ENCODE measurements around the gene CPAMD8. TPM values are rescaled to one million over a fixed set of nuclear protein-coding genes. Genes with fewer than 3 reads are reported as not detected.

The CPAMD8 gene
- total RNA-seq, 5 donors from 2014 or later (not counting 1 experiment from before 2014, with no cell fraction given): 2.1 to 6.2 (median 2.9) TPM

- peaks cover 9 to 29% of the 10 kb centered on the region in 2 donors for H3K36me3 ChIP-seq (ENCODE audit: control insufficient read depth in 2 of 2, extremely low read depth in 1 of 2, insufficient read depth in 1 of 2, low read length in 1 of 2)
- H3K36me3 Mint-ChIP-seq: peaks cover 37% of the 10 kb centered on the region
Observed at GRCh38 chr19:17060802-17061201, 34.2 kb upstream of the CPAMD8 start.

DNA sequence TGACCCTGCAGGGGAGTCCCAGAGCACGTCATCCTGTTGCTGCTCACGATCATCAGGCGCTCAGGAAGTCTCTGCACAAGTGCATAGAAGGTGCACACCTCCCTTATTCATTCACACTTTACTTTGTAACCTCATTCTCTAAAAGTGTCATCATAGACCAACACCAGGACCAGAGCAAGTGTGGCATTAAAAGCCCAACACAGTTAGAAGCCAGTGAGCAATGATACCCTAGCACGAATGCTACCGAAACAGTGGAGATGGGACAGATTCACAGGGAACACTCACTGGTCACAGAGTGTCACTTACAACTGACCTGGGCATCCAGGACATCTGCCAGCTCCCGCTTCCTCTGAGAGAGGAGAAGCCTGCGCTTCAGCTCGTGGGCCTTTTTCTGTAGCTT is 31.6 kb upstream of the CPAMD8 start:
- no peaks in the 10 kb centered on the region for H3K9me3 ChIP-seq
- WGBS (ENCODE audit: insufficient coverage): 90% methylated on average over 5 of the region's 8 CpGs
- POLR2A ChIA-PET: no interaction called here

More at GRCh38 chr19:17060802-17061201, 34.2 kb upstream of the CPAMD8 start:
- Histone ChIP-seq H3K27ac (ENCODE audit: low read length) (no peak overlapping the region), H3K4me3 (ENCODE audit: control insufficient read depth in 1 of 2, extremely low read depth in 1 of 2, low read length in 1 of 2) (no peak overlapping the region), H3K4me1 (ENCODE audit: control insufficient read depth in 1 of 2, extremely low read depth in 1 of 2, insufficient read depth in 2 of 2, low read length in 2 of 2) (peaks cover 3 to 10% of the 10 kb centered on the region in 2 experiments), H3K27me3 (replicated peaks in 1 of 2; ENCODE audit: control insufficient read depth in 2 of 2, extremely low read depth in 1 of 2, insufficient read depth in 2 of 2, low read length in 1 of 2) (no peaks in the 10 kb centered on the region), H3K9me3 (no peaks in the 10 kb centered on the region)
- H3K27ac Mint-ChIP-seq: no peak overlapping the region
- H3K4me3 Mint-ChIP-seq: no peak overlapping the region
- ChIA-PET CTCF (interaction anchor here in 1 of 2 donors (0.6 kb wide), 2 partner anchors 100 to 132 kb away, joined by 3 read pairs; no protein-coding TSS in a partner anchor), POLR2A (no interaction called here)
- ATAC-seq (replicated peaks in 1 of 4) (no peak), DNase-seq (no peak)
- H3K27me3 Mint-ChIP-seq: no peaks in the 10 kb centered on the region
- no peaks in the 10 kb centered on the region for H3K9me3 Mint-ChIP-seq
- 100% methylated on average over 1 of the region's 3 CpGs for WGBS (ENCODE audit: insufficient coverage)
- H3K4me1 Mint-ChIP-seq: peaks cover 15 to 29% (median 21%) of the 10 kb centered on the region in 3 donors

DNA sequence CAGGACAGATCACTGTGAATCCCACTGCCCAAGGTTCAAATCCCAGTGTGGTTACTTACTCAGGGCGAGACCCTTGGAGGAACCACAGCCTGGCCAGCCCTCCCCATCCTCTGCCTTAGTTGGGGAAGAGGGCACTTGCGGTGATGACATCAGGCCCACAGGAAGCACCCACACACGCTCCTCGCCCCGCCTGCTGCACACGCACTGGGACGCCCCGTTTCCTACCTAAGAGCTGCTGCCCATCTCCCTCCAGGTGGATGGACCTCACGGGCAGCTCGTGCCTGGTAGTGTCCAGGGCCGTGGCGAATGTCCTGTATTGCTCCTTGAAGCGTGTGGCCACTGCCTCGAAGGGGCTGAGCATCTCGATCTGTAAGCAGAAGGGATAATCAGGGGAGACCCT is 29.0 kb upstream of the CPAMD8 start:
- ChIA-PET CTCF (no interaction called here), POLR2A (no interaction called here)
- Histone ChIP-seq H3K9me3 (no peaks in the 10 kb centered on the region), H3K36me3 (ENCODE audit: control insufficient read depth in 2 of 2, extremely low read depth in 1 of 2, insufficient read depth in 1 of 2, low read length in 1 of 2) (peaks cover 14 to 61% of the 10 kb centered on the region in 2 donors), H3K27me3 (replicated peaks in 1 of 2; ENCODE audit: control insufficient read depth in 2 of 2, extremely low read depth in 1 of 2, insufficient read depth in 2 of 2, low read length in 1 of 2) (no peaks in the 10 kb centered on the region), H3K27ac (ENCODE audit: low read length) (no peak overlapping the region), H3K4me1 (ENCODE audit: control insufficient read depth in 1 of 2, extremely low read depth in 1 of 2, insufficient read depth in 2 of 2, low read length in 2 of 2) (no peaks in the 10 kb centered on the region), H3K4me3 (ENCODE audit: control insufficient read depth in 1 of 2, extremely low read depth in 1 of 2, low read length in 1 of 2) (no peak overlapping the region)
- DNase-seq: no peak
- ATAC-seq (replicated peaks in 1 of 4): no peak
- no peak overlapping the region for H3K27ac Mint-ChIP-seq
- no peak overlapping the region for H3K4me3 Mint-ChIP-seq
- H3K4me1 Mint-ChIP-seq: no peaks in the 10 kb centered on the region
- H3K27me3 Mint-ChIP-seq: no peaks in the 10 kb centered on the region
- no peaks in the 10 kb centered on the region for H3K9me3 Mint-ChIP-seq
- H3K36me3 Mint-ChIP-seq: peaks cover 42% of the 10 kb centered on the region
- 96% methylated on average over 13 of the region's 15 CpGs for whole genome bisulfite sequencing (ENCODE audit: insufficient coverage)

More for the DNA sequence above, 31.6 kb upstream of the CPAMD8 start:
- H3K4me1 Mint-ChIP-seq: peaks cover 0 to 5% (median 0%) of the 10 kb centered on the region in 3 donors
- Histone ChIP-seq H3K27ac (ENCODE audit: low read length) (no peak overlapping the region), H3K4me1 (ENCODE audit: control insufficient read depth in 1 of 2, extremely low read depth in 1 of 2, insufficient read depth in 2 of 2, low read length in 2 of 2) (no peaks in the 10 kb centered on the region), H3K27me3 (replicated peaks in 1 of 2; ENCODE audit: control insufficient read depth in 2 of 2, extremely low read depth in 1 of 2, insufficient read depth in 2 of 2, low read length in 1 of 2) (no peaks in the 10 kb centered on the region), H3K36me3 (ENCODE audit: control insufficient read depth in 2 of 2, extremely low read depth in 1 of 2, insufficient read depth in 1 of 2, low read length in 1 of 2) (peaks cover 12 to 42% of the 10 kb centered on the region in 2 donors), H3K4me3 (ENCODE audit: control insufficient read depth in 1 of 2, extremely low read depth in 1 of 2, low read length in 1 of 2) (no peak overlapping the region)
- no peaks in the 10 kb centered on the region for H3K27me3 Mint-ChIP-seq
- H3K27ac Mint-ChIP-seq: no peak overlapping the region
- CTCF ChIA-PET: no interaction called here
- no peak for DNase-seq
- no peaks in the 10 kb centered on the region for H3K9me3 Mint-ChIP-seq
- no peak overlapping the region for H3K4me3 Mint-ChIP-seq
- H3K36me3 Mint-ChIP-seq: peaks cover 34% of the 10 kb centered on the region
- no peak for ATAC-seq (replicated peaks in 1 of 4)

GRCh38 chr19:17054746-17055145 is 28.1 kb upstream of the CPAMD8 start:
- Mint-ChIP-seq H3K27me3 (no peaks in the 10 kb centered on the region), H3K4me1 (no peaks in the 10 kb centered on the region), H3K9me3 (no peaks in the 10 kb centered on the region), H3K4me3 (no peak overlapping the region), H3K36me3 (peaks cover 45% of the 10 kb centered on the region), H3K27ac (no peak overlapping the region)
- CTCF ChIA-PET: interaction anchor here in 1 of 2 donors (0.9 kb wide), 1 partner anchor 283 kb away, joined by 3 read pairs; no protein-coding TSS in a partner anchor
- POLR2A ChIA-PET: no interaction called here
- Histone ChIP-seq H3K4me1 (ENCODE audit: control insufficient read depth in 1 of 2, extremely low read depth in 1 of 2, insufficient read depth in 2 of 2, low read length in 2 of 2) (no peaks in the 10 kb centered on the region), H3K36me3 (ENCODE audit: control insufficient read depth in 2 of 2, extremely low read depth in 1 of 2, insufficient read depth in 1 of 2, low read length in 1 of 2) (peaks cover 14 to 67% of the 10 kb centered on the region in 2 donors), H3K4me3 (ENCODE audit: control insufficient read depth in 1 of 2, extremely low read depth in 1 of 2, low read length in 1 of 2) (no peak overlapping the region), H3K9me3 (no peaks in the 10 kb centered on the region), H3K27ac (ENCODE audit: low read length) (no peak overlapping the region), H3K27me3 (replicated peaks in 1 of 2; ENCODE audit: control insufficient read depth in 2 of 2, extremely low read depth in 1 of 2, insufficient read depth in 2 of 2, low read length in 1 of 2) (no peaks in the 10 kb centered on the region)
- WGBS (ENCODE audit: insufficient coverage): 100% methylated on average over 3 of the region's 5 CpGs
- no peak for DNase-seq
- ATAC-seq (replicated peaks in 1 of 4): no peak

DNA sequence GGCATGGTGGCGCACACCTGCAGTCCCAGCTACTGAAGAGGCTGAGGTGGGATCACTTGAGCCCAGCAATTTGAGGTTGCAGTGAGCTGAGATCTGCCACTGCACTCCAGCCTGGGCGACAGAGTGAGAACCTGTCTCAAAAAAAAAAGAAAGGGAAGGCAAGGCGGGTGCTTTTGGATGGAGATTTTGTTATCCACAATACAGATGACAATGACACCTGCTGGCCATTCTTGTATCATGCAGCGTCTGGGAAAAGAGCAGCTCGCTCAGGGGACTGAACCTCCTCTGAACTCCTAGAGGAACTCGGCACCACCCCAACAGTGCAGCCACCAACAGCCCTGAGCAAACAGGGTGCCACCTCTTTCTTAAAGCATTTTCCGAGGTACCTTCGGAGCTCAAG is 25.8 kb upstream of the CPAMD8 start:
- peaks cover 5 to 54% of the 10 kb centered on the region in 2 donors for H3K36me3 ChIP-seq (ENCODE audit: control insufficient read depth in 2 of 2, extremely low read depth in 1 of 2, insufficient read depth in 1 of 2, low read length in 1 of 2)
- H3K4me3 ChIP-seq (ENCODE audit: control insufficient read depth in 1 of 2, extremely low read depth in 1 of 2, low read length in 1 of 2): no peak overlapping the region
- ChIA-PET CTCF (interaction anchor here (0.5 to 1.2 kb wide), 5 partner anchors 159 to 439 kb away, joined by 3 to 6 read pairs (median 4); no protein-coding TSS in a partner anchor), POLR2A (no interaction called here)
- 88% methylated on average over 7 of the region's 8 CpGs for WGBS (ENCODE audit: insufficient coverage)
- H3K9me3 ChIP-seq: no peaks in the 10 kb centered on the region
- no peak overlapping the region for H3K27ac Mint-ChIP-seq
- H3K4me1 ChIP-seq (ENCODE audit: control insufficient read depth in 1 of 2, extremely low read depth in 1 of 2, insufficient read depth in 2 of 2, low read length in 2 of 2): no peaks in the 10 kb centered on the region
- H3K27me3 ChIP-seq (replicated peaks in 1 of 2; ENCODE audit: control insufficient read depth in 2 of 2, extremely low read depth in 1 of 2, insufficient read depth in 2 of 2, low read length in 1 of 2): no peaks in the 10 kb centered on the region
- H3K9me3 Mint-ChIP-seq: no peaks in the 10 kb centered on the region
- no peak overlapping the region for H3K4me3 Mint-ChIP-seq
- H3K27me3 Mint-ChIP-seq: no peaks in the 10 kb centered on the region
- DNase-seq (peak in 16 of 35 experiments; percentile 6 to 61 (median 20)), ATAC-seq (replicated peaks in 1 of 4) (no peak)
- H3K36me3 Mint-ChIP-seq: peaks cover 34% of the 10 kb centered on the region
- H3K4me1 Mint-ChIP-seq: no peaks in the 10 kb centered on the region
- no peak overlapping the region for H3K27ac ChIP-seq (ENCODE audit: low read length)

- no peaks in the 10 kb centered on the region for H3K9me3 Mint-ChIP-seq
Observed at GRCh38 chr19:17049711-17050280, 23.2 kb upstream of the CPAMD8 start.

More at GRCh38 chr19:17049711-17050280, 23.2 kb upstream of the CPAMD8 start:
- Histone ChIP-seq H3K4me3 (ENCODE audit: control insufficient read depth in 1 of 2, extremely low read depth in 1 of 2, low read length in 1 of 2) (no peak overlapping the region), H3K36me3 (ENCODE audit: control insufficient read depth in 2 of 2, extremely low read depth in 1 of 2, insufficient read depth in 1 of 2, low read length in 1 of 2) (peaks cover 5 to 44% of the 10 kb centered on the region in 2 donors), H3K27ac (ENCODE audit: low read length) (no peak overlapping the region), H3K9me3 (no peaks in the 10 kb centered on the region), H3K4me1 (ENCODE audit: control insufficient read depth in 1 of 2, extremely low read depth in 1 of 2, insufficient read depth in 2 of 2, low read length in 2 of 2) (no peaks in the 10 kb centered on the region), H3K27me3 (replicated peaks in 1 of 2; ENCODE audit: control insufficient read depth in 2 of 2, extremely low read depth in 1 of 2, insufficient read depth in 2 of 2, low read length in 1 of 2) (no peaks in the 10 kb centered on the region)
- Mint-ChIP-seq H3K36me3 (peaks cover 32% of the 10 kb centered on the region), H3K27me3 (no peaks in the 10 kb centered on the region), H3K4me1 (no peaks in the 10 kb centered on the region), H3K4me3 (no peak overlapping the region), H3K27ac (no peak overlapping the region)
- DNase-seq: no peak
- 97% methylated on average over 16 of the region's 18 CpGs for WGBS (ENCODE audit: insufficient coverage)
- ATAC-seq (replicated peaks in 1 of 4): no peak
- ChIA-PET CTCF (no interaction called here), POLR2A (no interaction called here)
